SK-N-SH treated with all-trans-retinoic acid at 6 μM for 48 hours (cell line): ENCODE measurements around the gene TRIM15.

ENCODE experiments used
- BACH2 ChIP-seq: fragments of 250-450 bp; sonication (Bioruptor Pico); IDR thresholded peaks from 2 replicates; pipeline ENCODE4 v1.9.0; 2021; ENCODE audit warnings: mild to moderate bottlenecking, borderline replicate concordance
- CREB5 ChIP-seq: fragments of 250-450 bp; sonication (Bioruptor Pico); IDR thresholded peaks from 2 replicates; pipeline ENCODE4 v1.5.1; 2020; ENCODE audit warnings: low read depth, mild to moderate bottlenecking, moderate library complexity
- ESRRG ChIP-seq: fragments of 250-450 bp; sonication (Bioruptor Pico); IDR thresholded peaks from 2 replicates; pipeline ENCODE4 v1.6.1; 2021; ENCODE audit warnings: mild to moderate bottlenecking
- ISL1 ChIP-seq: fragments of 250-450 bp; sonication (Bioruptor Pico); IDR thresholded peaks from 2 replicates; pipeline ENCODE4 v2.1.2; 2022; ENCODE audit warnings: mild to moderate bottlenecking, moderate library complexity
- PATZ1 ChIP-seq: fragments of 250-450 bp; sonication (Bioruptor Pico); IDR thresholded peaks from 2 replicates; pipeline ENCODE4 v1.8.0; 2020; ENCODE audit warnings: mild to moderate bottlenecking, moderate library complexity, borderline replicate concordance
- SNAI2 ChIP-seq: fragments of 250-450 bp; sonication (Bioruptor Pico); IDR thresholded peaks from 2 replicates; pipeline ENCODE4 v1.5.0; 2020; ENCODE audit warnings: mild to moderate bottlenecking, moderate library complexity
- TOX ChIP-seq: fragments of 250-450 bp; sonication (Bioruptor Pico); IDR thresholded peaks from 2 replicates; pipeline ENCODE4 v1.8.0; 2021; ENCODE audit warnings: mild to moderate bottlenecking, moderate library complexity, borderline replicate concordance
- ZC3H10 ChIP-seq: fragments of 250-450 bp; sonication (Bioruptor Pico); IDR thresholded peaks from 2 replicates; pipeline ENCODE4 v1.5.1; 2021; ENCODE audit warnings: mild to moderate bottlenecking, moderate library complexity
- ZFP30 ChIP-seq: fragments of 450-650 bp; formaldehyde crosslinking; IDR thresholded peaks from 2 replicates; pipeline ENCODE4 v1.5.0; 2022; ENCODE audit warnings: mild to moderate bottlenecking, moderate library complexity
- ZNF70 ChIP-seq: fragments of 450-650 bp; formaldehyde crosslinking; IDR thresholded peaks from 2 replicates; pipeline ENCODE4 v1.5.0; 2020; ENCODE audit warnings: mild to moderate bottlenecking, moderate library complexity
- ZNF8 ChIP-seq: fragments of 450-650 bp; formaldehyde crosslinking; IDR thresholded peaks from 2 replicates; pipeline ENCODE4 v1.5.0; 2020; ENCODE audit warnings: mild to moderate bottlenecking, moderate library complexity

DNA sequence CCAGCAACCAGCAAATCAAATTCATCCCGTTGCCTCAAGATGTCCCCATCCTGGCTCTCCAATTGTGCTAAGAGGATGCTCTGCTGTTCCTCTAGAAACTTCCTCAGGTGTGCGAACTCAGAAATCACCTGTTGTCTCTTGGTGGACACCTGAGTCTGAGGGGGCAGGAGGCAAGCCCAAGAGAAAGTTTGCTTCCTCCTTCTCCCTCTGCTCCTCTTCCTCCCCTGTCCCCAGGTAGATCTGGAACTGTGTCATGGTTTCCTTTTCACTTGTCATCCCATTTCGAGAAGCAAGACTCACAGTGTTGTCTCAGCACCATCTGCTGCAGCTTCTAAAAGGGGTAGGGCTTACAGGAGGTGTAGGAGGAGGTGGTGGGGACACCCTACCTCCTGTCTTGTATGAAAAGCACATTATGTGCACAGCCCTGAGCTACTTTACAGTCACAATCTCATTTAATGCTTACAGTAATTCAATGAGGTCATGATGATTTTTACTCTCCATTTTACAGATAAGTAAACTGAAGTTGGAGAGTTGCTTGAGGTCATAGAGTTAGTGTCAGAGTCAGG, 4.8 kb upstream of the TRIM15 start:
- TF ChIP-seq ESRRG (CRISPR knock-in tag) (no peak), PATZ1 (CRISPR knock-in tag) (no peak), ZNF70 (no peak), TOX (CRISPR knock-in tag) (no peak), SNAI2 (CRISPR knock-in tag) (no peak), ISL1 (CRISPR knock-in tag) (no peak), BACH2 (no peak), ZC3H10 (CRISPR knock-in tag) (no peak), CREB5 (CRISPR knock-in tag) (no peak), ZNF8 (CRISPR knock-in tag) (no peak), ZFP30 (CRISPR knock-in tag) (no peak)
